K562 (cell line): Measurements from ENCODE around the gene NKG7. TPM values are rescaled to one million over a fixed set of nuclear protein-coding genes. Genes with fewer than 3 reads are reported as not detected.

ENCODE experiments used
- AFF4 ChIP-seq: sonication (generic); formaldehyde crosslinking; IDR thresholded peaks from 2 replicates; pipeline ENCODE4 v1.8.0; 2023; ENCODE audit warnings: mild to moderate bottlenecking, missing genetic modification reagents
- ARID3B ChIP-seq: fragments of 250-450 bp; sonication (Bioruptor Pico); IDR thresholded peaks from 2 replicates; pipeline ENCODE4 v1.4.0; 2020; ENCODE audit warnings: borderline replicate concordance
- CBFA2T3 ChIP-seq: fragments of 450-650 bp; IDR thresholded peaks from 2 replicates; pipeline ENCODE4 v1.6.1; 2017
- CREBBP ChIP-seq: IDR thresholded peaks from one replicate; pipeline ENCODE4 v1.6.1; 2012; ENCODE audit warnings: low read depth, mild to moderate bottlenecking, control low read depth, inconsistent platforms, low read length
- FOXP4 ChIP-seq: sonication (generic); formaldehyde crosslinking; IDR thresholded peaks from 2 replicates; pipeline ENCODE4 v1.8.0; 2022; ENCODE audit warnings: mild to moderate bottlenecking, missing genetic modification reagents, borderline replicate concordance
- HNRNPK ChIP-seq: fragments of 200-400 bp; formaldehyde crosslinking; IDR thresholded peaks from one replicate; pipeline ENCODE4 v1.6.1; 2018; ENCODE audit warnings: mild to moderate bottlenecking, low read depth, low read length; ENCODE audit not compliant: poor library complexity, severe bottlenecking
- OTX1 ChIP-seq: fragments of 450-650 bp; formaldehyde crosslinking; IDR thresholded peaks from 2 replicates; pipeline ENCODE4 v1.4.0; 2022; ENCODE audit warnings: mild to moderate bottlenecking
- PHB ChIP-seq: fragments of 250-450 bp; sonication (Bioruptor Pico); IDR thresholded peaks from 2 replicates; pipeline ENCODE4 v1.5.0; 2021
- POLR2G ChIP-seq: fragments of 200-400 bp; formaldehyde crosslinking; IDR thresholded peaks from 2 replicates; pipeline ENCODE4 v1.6.1; 2017; ENCODE audit warnings: low read depth, mild to moderate bottlenecking, antibody characterized with exemption, low read length, moderate library complexity
- RBM14 ChIP-seq: fragments of 200-400 bp; formaldehyde crosslinking; IDR thresholded peaks from 2 replicates; pipeline ENCODE4 v1.6.1; 2018; ENCODE audit warnings: low read depth, mild to moderate bottlenecking, low read length, moderate library complexity, borderline replicate concordance; ENCODE audit not compliant: insufficient read depth
- STAT6 ChIP-seq: sonication (generic); formaldehyde crosslinking; IDR thresholded peaks from 2 replicates; pipeline ENCODE4 v1.8.1; 2023; ENCODE audit warnings: mild to moderate bottlenecking, missing genetic modification reagents
- TRIM24 ChIP-seq, 2 experiments: fragments of 450-650 bp; IDR thresholded peaks; 2 replicates each; pipeline ENCODE4 v1.6.1; 2016
- XRCC5 ChIP-seq: fragments of 200-400 bp; formaldehyde crosslinking; IDR thresholded peaks from 2 replicates; pipeline ENCODE4 v1.6.1; 2017; ENCODE audit warnings: low read depth, mild to moderate bottlenecking, low read length
- ZC3H4 ChIP-seq: sonication (generic); formaldehyde crosslinking; IDR thresholded peaks from 2 replicates; pipeline ENCODE4 v1.9.0; 2021; ENCODE audit warnings: missing genetic modification reagents, borderline replicate concordance
- ZNF584 ChIP-seq: fragments of 200-800 bp; sonication (Bioruptor generic); IDR thresholded peaks from 2 replicates; pipeline ENCODE4 v1.6.1; 2016; ENCODE audit warnings: low read depth, mild to moderate bottlenecking, missing genetic modification characterization, missing compliant biosample characterization
- polyA plus RNA-seq, 8 experiments: library from polyadenylated mRNA; depleted of rRNA in 4 of 8; stranded (reverse) in 5 of 8; unstranded in 3 of 8; fragments of >200 nt; fragmentation: Nextera tagmentation in 2 of 8; fragmentation: Illumina TruSeq in 1 of 8; extraction: Ambion mirVana in 2 of 8; extraction: Trizol in 1 of 8; gene quantifications; 2 replicates each; pipeline versions ENCODE4 v1.2.1 to v1.2.3, GENCODE V29; 2011 to 2014; ENCODE audit warnings: inconsistent platforms in 1 of 8, missing spikeins in 1 of 8
- total RNA-seq, 7 experiments: library from RNA; depleted of rRNA in 6 of 7; stranded (reverse); fragments of >200 nt in 6 of 7; fragmentation: Illumina TruSeq in 2 of 7; extraction: Trizol in 2 of 7; gene quantifications; 2 replicates each; pipeline versions ENCODE4 v1.2.1 to v1.2.3, GENCODE V29; 2011 to 2021; ENCODE audit warnings: low replicate concordance in 1 of 7
- TF ChIP-seq, protein P1 (sequence below): sonication (generic); formaldehyde crosslinking; IDR thresholded peaks from 2 replicates; pipeline ENCODE4 v1.9.0; 2022; ENCODE audit warnings: mild to moderate bottlenecking, missing genetic modification reagents

Gene NKG7
- total and polyA plus RNA-seq, 9 of the 15 experiments (the other 6 are each of a cell fraction or from before 2014, with no cell fraction given), result 0.30 to 0.70 (median 0.51) TPM; not detected in 2

- TF ChIP-seq FOXP4, result no peak
- peak; percentile 88 for TF ChIP-seq POLR2G
- no peak for TF ChIP-seq CREBBP
- TF ChIP-seq HNRNPK, result no peak
- no peak for TF ChIP-seq XRCC5
- peak; percentile 53; the same call in 1 of the 2 replicates for TF ChIP-seq AFF4 (CRISPR knock-in tag)
- TF ChIP-seq ZC3H4 (CRISPR knock-in tag), result no peak; the same call in 1 of the 2 replicates
- TF ChIP-seq PHB, result no peak
- TF ChIP-seq, protein P1, sequence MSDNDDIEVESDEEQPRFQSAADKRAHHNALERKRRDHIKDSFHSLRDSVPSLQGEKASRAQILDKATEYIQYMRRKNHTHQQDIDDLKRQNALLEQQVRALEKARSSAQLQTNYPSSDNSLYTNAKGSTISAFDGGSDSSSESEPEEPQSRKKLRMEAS, result peak; percentile 62; the same call in 1 of the 2 replicates
- no peak for TF ChIP-seq RBM14
- TF ChIP-seq ZNF584 (CRISPR knock-in tag), result no peak
- no peak for TF ChIP-seq STAT6 (CRISPR knock-in tag)
- no peak for TF ChIP-seq CBFA2T3
- no peak for TF ChIP-seq OTX1 (CRISPR knock-in tag)
- no peak for TF ChIP-seq TRIM24 (IDR thresholded peaks at IDR 0.05)
- TF ChIP-seq ARID3B (CRISPR knock-in tag), result no peak
These were observed 6.5 kb downstream of the NKG7 start, which contains the start of gene ETFB (continued) for GRCh38 chr19:51365965-51366388.
